GM12892 (cell line): ENCODE measurements around the gene CCNJL.

Source experiments
- POLR2A ChIP-seq: IDR thresholded peaks from 2 replicates; pipeline ENCODE4 v1.6.1; 2011; ENCODE audit warnings: low read depth, low read length, control low read depth
- POLR2AphosphoS5 ChIP-seq: IDR thresholded peaks from 2 replicates; pipeline ENCODE4 v1.6.1; 2011; ENCODE audit warnings: low read depth, low read length, control low read depth
- TAF1 ChIP-seq: IDR thresholded peaks from 2 replicates; pipeline ENCODE4 v1.6.1; 2011; ENCODE audit warnings: low read depth, mild to moderate bottlenecking, control low read depth, low read length, borderline replicate concordance

DNA sequence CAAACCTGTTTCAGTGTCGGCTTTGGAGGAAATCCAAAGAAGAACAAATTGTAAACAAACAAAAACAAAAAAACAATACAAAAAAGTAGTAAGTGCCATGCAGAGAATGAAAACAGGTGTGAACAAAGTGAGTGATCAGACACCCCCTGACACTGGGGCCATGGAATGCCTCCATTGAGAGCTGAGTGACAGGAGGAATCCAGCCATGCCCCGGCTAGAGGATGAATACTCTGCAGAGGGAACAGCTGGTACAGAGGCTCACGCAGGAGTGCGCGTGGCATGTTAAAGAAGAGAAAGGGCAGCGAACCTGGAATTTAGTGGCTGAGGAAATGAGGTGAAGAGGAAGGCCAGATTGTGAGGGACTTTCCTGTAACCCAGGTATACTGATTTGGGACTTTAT, 15.5 kb upstream of the CCNJL start:
- TF ChIP-seq POLR2A (no peak), TAF1 (no peak), POLR2AphosphoS5 (no peak)
